GM18873 (cell line): ENCODE data around the gene MRPL1.
"Not testable (repeated sequence)": the region's sequence is repeated elsewhere in the genome, so short reads cannot be mapped to it uniquely, and the experiment has no call there.

Experiments used
- ATAC-seq: cut with Tn5 transposase; IDR thresholded peaks from one replicate; pipeline ENCODE4 v1.9.1; 2021; ENCODE audit warnings: mild to moderate bottlenecking, moderate library complexity, moderate number of reproducible peaks; ENCODE audit not compliant: unreplicated experiment, low FRiP score

The MRPL1 gene

DNA sequence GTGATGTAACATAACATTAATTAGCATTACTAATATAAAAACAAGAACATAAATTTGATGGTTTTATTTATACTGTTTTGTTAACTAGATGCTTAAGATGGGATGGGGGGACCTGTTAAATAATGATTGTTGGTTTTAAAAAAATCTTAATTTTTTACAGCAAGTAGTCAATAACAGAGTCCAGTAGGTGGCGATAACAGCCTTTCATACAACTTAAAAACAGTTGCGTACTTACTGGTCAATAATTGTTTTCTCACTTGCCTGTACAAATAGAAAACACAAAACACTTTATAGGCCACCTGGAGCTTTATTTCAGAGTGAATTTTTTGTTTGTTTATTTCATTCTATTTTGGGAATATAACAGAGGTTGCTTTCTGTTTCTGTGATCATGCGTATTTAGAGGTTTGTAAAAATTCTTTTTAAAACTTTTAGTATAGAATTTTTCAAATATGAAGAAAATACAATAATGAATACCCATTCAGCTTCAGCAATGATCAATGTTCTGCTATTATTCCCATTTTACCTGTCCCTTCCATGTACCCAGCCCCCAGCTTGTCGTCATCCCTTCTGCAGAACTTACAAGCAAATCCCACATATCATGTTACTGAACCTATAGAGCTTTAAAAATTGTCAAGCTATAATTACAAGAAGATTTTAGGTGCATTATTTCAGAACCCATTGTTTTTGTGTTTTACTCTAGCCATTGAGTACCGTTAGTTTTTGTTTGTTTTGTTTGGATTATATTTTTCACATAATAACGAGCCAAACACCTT lies 97.1 kb downstream of the MRPL1 start:
- no peak for ATAC-seq

DNA sequence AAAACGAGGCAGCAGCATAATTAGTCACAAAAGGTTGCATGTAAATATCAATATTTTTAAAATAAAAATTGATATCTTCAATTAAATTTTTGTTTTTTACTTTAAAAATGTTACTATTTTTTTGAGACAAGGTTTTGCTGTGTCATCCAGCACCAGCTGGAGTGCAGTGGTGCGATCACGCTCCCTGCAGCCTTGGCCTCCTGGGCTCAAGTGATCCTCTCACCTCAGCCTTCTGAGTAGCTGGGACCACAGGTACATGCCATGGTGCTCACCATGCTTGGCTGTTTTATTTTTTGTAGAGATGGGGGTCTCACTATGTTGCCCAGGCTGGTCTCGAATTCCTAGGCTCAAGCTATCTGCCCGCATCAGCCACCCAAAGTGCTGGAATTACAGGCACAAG lies 97.7 kb downstream of the MRPL1 start:
- no peak for ATAC-seq

DNA sequence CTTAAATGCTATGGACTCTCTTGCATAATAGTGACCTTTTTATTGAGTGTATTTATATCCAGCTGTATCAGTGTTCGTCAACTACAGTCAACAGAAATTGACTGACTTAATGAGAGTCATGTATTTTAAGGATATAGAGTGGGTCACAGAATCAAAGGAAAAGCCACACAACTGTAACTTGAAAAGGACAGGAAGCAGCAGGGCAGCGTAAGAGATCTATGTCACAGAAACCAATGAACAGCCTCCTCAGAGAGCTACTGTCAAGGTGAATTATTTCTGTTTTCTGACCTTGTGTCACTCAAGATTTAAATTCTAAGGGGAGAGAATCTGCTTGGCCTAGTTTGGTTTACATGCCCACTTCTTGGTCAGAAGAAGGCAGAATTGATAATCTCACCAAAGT lies 100.4 kb downstream of the MRPL1 start:
- ATAC-seq = no peak

DNA sequence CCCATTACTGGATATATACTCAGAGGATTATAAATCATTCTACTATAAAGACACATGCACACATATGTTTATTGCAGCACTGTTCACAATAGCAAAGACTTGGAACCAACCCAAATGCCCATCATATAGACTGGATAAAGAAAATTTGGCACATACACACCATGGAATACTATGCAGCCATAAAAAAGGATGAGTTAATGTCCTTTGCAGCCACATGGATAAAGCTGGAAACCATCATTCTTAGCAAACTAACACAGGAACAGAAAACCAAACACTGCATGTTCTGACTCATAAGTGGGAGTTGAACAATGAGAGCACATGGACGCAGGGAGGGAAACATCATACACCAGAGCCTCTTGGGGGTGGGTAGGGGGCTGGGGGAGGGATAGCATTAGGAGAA lies 111.0 kb downstream of the MRPL1 start:
- ATAC-seq = not testable (repeated sequence)

DNA sequence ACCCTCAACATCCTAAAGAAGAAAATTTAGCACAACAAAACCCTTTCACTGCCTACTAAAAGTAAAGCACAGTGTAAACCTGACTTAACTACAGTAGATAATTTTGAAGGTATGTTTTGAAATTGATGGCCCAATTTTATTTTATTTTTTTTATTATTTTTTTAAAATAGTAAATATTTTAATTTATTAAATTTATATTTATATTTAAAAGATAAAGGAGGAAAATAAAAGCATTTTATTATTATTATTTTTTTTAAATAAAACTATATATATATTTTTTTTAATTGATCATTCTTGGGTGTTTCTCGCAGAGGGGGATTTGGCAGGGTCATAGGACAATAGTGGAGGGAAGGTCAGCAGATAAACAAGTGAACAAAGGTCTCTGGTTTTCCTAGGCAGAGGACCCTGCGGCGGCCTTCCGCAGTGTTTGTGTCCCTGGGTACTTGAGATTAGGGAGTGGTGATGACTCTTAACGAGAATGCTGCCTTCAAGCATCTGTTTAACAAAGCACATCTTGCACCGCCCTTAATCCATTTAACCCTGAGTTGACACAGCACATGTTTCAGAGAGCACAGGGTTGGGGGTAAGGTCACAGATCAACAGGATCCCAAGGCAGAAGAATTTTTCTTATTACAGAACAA lies 120.4 kb downstream of the MRPL1 start:
- not testable (repeated sequence) for ATAC-seq

DNA sequence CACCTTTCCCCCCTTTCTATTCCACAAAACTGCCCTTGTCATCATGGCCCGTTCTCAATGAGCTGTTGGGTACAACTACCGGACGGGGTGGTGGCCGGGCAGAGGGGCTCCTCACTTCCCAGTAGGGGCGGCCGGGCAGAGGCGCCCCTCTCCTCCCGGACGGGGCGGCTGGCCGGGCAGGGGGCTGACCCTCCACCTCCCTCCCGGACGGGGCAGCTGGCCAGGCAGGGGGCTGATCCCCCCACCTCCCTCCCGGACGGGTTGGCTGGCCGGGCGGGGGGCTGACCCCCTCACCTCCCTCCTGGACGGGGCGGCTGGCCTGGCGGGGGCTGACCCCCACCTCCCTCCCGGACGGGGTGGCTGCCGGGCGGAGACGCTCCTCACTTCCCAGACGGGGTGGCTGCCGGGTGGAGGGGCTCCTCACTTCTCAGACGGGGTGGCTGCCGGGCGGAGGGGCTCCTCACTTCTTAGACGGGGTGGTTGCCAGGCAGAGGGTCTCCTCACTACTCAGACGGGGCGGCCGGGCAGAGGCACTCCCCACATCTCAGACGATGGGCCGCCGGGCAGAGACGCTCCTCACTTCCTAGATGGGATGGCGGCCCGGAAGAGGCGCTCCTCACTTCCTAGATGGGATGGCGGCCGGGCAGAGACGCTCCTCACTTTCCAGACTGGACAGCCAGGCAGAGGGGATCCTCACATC lies 121.1 kb downstream of the MRPL1 start:
- ATAC-seq = not testable (repeated sequence)

DNA sequence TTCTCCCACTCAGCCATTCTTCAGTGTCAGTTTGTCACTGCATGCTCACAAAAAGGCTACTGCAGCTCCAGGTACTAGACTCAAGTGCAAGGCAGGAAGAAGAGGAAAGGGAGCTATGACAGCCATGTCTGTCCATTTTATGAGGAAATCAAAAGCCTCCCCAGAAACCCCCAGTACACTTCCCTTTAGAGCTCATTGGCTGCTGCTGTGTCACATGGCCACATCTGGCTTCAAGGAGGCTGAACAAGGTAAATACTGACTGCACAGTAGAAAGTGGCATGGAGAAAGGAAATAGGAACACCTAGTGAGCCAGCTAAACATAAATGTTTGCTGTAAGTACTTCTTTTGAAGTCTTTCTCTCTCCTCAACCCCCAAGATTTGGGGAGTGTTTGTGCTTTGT lies 127.3 kb downstream of the MRPL1 start:
- ATAC-seq = no peak

DNA sequence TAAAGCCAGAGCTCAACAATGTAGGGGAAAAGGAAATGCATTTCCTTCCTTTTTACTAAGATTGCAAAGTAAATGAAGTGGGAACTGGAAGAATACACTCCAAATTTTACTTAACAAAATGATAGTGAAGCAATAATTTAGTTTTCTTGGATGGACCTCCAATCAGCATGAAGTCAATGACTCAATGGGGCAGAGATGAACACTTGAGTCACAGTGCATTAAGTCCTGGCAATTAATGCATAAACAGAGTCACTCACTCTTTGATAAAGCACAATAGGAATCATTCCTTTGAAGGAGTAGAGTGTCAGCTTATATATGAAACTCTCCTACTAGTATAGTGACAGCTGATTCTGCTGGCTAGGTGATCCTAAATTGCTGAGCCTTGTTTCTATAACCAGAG lies 127.8 kb downstream of the MRPL1 start:
- no peak for ATAC-seq

DNA sequence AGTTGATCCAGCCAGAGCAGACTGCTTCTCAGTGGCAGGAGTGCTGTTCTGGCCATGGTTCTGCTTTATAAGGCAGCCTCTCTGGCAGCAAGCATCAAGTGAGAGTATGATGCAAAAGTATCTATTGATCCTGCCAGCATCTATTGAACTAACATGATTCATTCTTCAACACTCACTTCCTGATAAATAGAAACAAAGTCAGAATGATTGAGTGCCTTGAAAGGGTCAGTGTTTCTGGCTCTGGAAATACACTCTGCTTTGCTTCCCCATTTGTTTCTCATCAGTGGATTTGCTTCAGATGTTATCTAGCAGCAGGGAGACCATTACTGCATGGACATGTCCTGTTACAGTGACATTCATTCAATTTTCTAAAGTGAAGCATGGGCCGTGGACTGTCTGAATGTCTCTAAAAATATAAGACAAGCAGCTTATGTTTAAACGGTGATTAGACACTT lies 128.3 kb downstream of the MRPL1 start:
- no peak for ATAC-seq

DNA sequence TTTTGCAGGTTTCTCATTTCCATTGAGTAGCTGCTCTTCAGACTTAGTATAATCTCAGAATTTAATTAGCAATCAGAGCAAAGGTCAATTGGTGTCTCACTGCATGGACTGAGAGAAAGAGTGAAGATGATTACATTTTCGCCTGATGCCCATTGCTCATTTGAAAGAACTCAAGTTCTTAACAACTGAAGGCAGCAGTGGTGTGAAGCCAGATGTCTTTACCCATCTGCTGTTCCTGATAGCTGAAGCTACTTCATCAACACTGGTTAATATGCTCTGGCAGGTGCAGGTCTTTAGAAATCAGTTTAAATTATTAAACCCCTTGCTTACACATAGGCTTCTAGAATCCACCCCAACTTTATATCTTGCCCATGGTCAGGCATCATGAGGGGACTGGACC lies 130.0 kb downstream of the MRPL1 start:
- no peak for ATAC-seq

DNA sequence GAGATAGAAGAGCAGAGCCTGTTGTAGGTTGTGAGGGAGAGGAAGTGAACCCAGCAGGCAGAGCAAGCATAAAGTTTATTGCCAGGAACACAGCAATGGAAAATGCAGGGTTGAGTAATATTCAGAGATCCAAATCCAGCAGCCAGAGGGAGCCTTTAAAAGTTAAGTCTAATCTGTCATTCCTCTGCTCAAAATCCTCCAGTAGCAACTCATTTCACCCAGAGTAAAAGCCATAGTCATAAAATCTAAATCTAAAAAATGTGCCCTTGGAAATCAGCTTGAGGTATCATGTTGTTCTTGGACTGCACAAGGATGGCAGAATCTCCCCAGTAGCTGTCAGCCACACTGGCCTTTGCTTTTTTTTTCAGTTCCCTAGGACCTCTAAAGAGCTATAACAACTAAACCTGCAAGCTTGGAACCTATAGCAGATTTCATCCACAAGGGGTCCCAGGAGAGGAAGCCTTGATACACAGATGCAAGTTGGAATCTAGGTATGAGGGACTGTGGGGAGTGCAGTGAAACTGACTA lies 131.6 kb downstream of the MRPL1 start:
- no peak for ATAC-seq

DNA sequence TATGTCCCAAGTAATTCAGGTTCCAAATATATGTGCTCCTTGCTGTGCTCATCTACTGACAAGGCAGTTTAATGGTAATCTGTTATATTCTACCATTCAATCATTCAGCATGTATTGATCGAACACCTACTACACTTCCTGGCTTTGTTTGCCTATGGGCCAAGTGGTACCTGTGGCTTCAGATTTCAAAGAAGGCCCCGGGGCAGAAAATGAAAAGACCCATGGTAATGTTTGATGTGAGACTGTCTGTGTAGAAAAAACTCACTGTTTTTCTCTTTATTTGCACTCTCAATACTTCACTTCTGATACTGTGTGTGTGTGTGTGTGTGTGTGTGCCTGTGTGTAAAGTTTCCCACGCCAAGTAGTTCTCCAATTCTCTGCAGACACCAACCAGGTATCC lies 133.4 kb downstream of the MRPL1 start:
- no peak for ATAC-seq

DNA sequence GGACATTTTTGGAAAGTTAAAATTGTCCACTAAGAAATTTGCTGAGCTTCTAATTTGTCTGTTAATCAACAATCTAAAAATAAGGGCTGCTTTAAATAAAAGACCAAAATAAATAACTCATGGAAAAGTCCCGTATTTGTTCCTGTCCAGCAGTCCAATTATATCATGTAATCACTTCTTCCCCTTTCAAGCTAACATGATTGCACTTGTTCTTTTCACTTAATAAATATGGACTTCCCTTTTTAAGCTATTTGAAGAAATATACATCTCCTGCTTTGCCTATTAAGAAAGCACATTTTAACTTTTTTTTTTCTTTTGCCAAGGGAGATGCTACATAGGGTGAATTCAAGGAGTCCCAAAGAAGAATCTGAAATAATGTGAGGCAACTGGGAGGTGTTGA lies 138.9 kb downstream of the MRPL1 start:
- no peak for ATAC-seq

DNA sequence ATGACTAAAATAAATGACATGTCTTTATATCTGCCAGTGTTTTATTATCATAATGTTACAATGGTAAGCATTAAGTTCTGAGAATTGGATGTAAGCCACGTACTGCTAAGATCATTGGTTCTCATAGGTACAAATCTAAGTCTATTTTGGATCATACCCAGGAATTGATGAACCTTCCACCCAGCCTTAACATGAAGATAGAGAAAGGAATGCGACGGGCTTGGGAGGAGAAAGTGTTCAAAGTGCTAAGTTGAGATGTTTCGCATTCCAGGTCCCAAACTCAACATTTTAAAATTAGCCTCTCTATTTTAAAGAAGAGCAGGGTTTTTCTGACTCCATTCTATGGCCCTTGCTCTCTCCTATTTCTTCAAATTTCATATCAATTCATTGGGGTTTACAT lies 139.6 kb downstream of the MRPL1 start:
- no peak for ATAC-seq
